ENCODE results near the gene TNFAIP8L3. TPM values are rescaled to one million over a fixed set of nuclear protein-coding genes. Genes with fewer than 3 reads are reported as not detected.

TNFAIP8L3 gene
- polyA plus RNA-seq, 2 of the 4 experiments (the other 2 are of a cell fraction), result 0.26 to 1.8 TPM

Other genes starting within 250 kb of the TNFAIP8L3 start
- gene AP4E1, start 186.2 kb downstream of the TNFAIP8L3 start, polyA plus RNA-seq (2011; rRNA removed), result 9.5 and 9.6 TPM in 2 replicates
- gene AP4E1, start 186.2 kb downstream of the TNFAIP8L3 start, polyA plus RNA-seq (2017; fragmentation: RNase III; extraction: RNeasy Plus Mini Kit Qiagen cat#74134 plus additional on column Dnase treatment), result 9.2 to 10.2 TPM (median 9.6 TPM) in 3 replicates
- gene CYP19A1, start 243.7 kb upstream of the TNFAIP8L3 start, polyA plus RNA-seq (2011; rRNA removed), result 0.26 and 0.36 TPM in 2 replicates
- gene CYP19A1, start 243.7 kb upstream of the TNFAIP8L3 start, polyA plus RNA-seq (2017; fragmentation: RNase III; extraction: RNeasy Plus Mini Kit Qiagen cat#74134 plus additional on column Dnase treatment), result 0.21 TPM in 1 of 3 replicates, not detected in the others
- 0.20 and 0.25 TPM in 2 replicates for gene GLDN, start 246.7 kb upstream of the TNFAIP8L3 start, polyA plus RNA-seq (2011; rRNA removed)
- gene GLDN, start 246.7 kb upstream of the TNFAIP8L3 start, polyA plus RNA-seq (2017; fragmentation: RNase III; extraction: RNeasy Plus Mini Kit Qiagen cat#74134 plus additional on column Dnase treatment), result 0.03 TPM in 2 of 3 replicates, not detected in the other